Measurements from ENCODE around the gene EXOC3L4.

The EXOC3L4 gene

GRCh38 chr14:103129301-103130016 is 34.9 kb downstream of the EXOC3L4 start:
- H3K4me3 ChIP-seq (ENCODE audit: low read length), result no peak overlapping the region
- no peak for TF ChIP-seq CTCF (IDR thresholded peaks at IDR 0.05; ENCODE audit: insufficient read depth, low read depth, low read length, missing control alignments)
- DNase-seq (ENCODE audit: low read depth), result peak; percentile 36

GRCh38 chr14:103130017-103130764 is 35.7 kb downstream of the EXOC3L4 start:
- H3K4me3 ChIP-seq (ENCODE audit: low read length), result no peak overlapping the region
- DNase-seq (ENCODE audit: low read depth), result no peak
- no peak for TF ChIP-seq CTCF (IDR thresholded peaks at IDR 0.05; ENCODE audit: insufficient read depth, low read depth, low read length, missing control alignments)

- no peak for TF ChIP-seq CTCF (IDR thresholded peaks at IDR 0.05; ENCODE audit: insufficient read depth, low read depth, low read length, missing control alignments)
- DNase-seq (ENCODE audit: low read depth), result peak; percentile 72
- no peak overlapping the region for H3K4me3 ChIP-seq (ENCODE audit: low read length)
These were observed 36.4 kb downstream of the EXOC3L4 start for GRCh38 chr14:103130965-103131364.

- H3K4me3 ChIP-seq (ENCODE audit: low read length), result no peak overlapping the region
- no peak for TF ChIP-seq CTCF (IDR thresholded peaks at IDR 0.05; ENCODE audit: insufficient read depth, low read depth, low read length, missing control alignments)
- no peak for DNase-seq (ENCODE audit: low read depth)
These were observed 37.1 kb downstream of the EXOC3L4 start for GRCh38 chr14:103131580-103131979.

- no peak for DNase-seq (ENCODE audit: low read depth)
- no peak overlapping the region for H3K4me3 ChIP-seq (ENCODE audit: low read length)
- no peak for TF ChIP-seq CTCF (IDR thresholded peaks at IDR 0.05; ENCODE audit: insufficient read depth, low read depth, low read length, missing control alignments)
These were observed 38.1 kb downstream of the EXOC3L4 start for GRCh38 chr14:103132381-103133209.

GRCh38 chr14:103133210-103134140 is 39.0 kb downstream of the EXOC3L4 start:
- TF ChIP-seq CTCF (IDR thresholded peaks at IDR 0.05; ENCODE audit: insufficient read depth, low read depth, low read length, missing control alignments), result no peak
- H3K4me3 ChIP-seq (ENCODE audit: low read length), result no peak overlapping the region
- no peak for DNase-seq (ENCODE audit: low read depth)
